ENCODE results near the gene TNFSF9. TPM values are rescaled to one million over a fixed set of nuclear protein-coding genes. Genes with fewer than 3 reads are reported as not detected.
A peak's percentile ranks its signal among the peaks of the same experiment; 100 is the strongest.
"Not testable (repeated sequence)": the region's sequence is repeated elsewhere in the genome, so short reads cannot be mapped to it uniquely, and the experiment has no call there.

The TNFSF9 gene
- total RNA-seq, 1 donor from 2014 or later = 1.0 TPM

DNA sequence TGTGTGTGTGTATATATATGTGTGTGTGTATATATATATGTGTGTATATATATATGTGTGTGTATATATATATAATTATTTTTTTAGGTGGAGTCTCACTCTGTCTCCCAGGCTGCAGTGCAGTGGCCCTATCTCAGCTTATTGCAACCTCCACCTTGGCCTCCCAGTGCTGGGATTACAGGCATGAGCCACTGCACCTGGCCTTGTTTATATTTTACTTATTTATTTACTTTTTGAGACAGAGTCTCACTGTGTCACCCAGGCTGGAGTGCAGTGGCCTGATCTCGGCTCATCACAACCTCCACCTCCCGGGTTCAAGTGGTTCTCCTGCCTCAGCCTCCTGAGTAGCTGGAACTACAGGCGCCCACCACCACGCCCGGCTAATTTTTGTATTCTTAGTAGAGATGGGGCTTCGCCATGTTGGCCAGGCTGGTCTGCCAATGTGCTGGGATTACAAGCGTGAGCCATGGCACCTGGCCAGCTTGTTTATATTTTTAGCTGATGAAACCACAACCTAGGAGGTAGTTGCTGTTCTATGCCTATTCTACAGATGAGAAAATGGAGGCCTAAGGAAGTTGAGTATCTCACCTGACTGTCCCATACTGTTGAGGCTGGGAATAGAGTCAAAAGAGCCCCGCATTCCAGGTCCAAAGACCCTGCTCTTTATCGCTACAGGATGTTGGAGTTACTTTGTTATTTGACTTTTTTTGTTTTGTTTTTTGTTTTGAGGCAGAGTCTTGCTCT lies 22.6 kb upstream of the TNFSF9 start:
- H3K9me3 ChIP-seq (ENCODE audit: control insufficient read depth in 3 of 3, low read length in 3 of 3); H3K27ac ChIP-seq (ENCODE audit: low read depth, low read length); H3K27me3 ChIP-seq (ENCODE audit: control insufficient read depth in 3 of 3, insufficient read depth in 3 of 3, low read length in 3 of 3); H3K4me1 ChIP-seq (ENCODE audit: control insufficient read depth in 3 of 3, insufficient read depth in 3 of 3, low read length in 3 of 3); H3K9ac ChIP-seq (ENCODE audit: low read depth in 1 of 3, low read length in 3 of 3); H3K36me3 ChIP-seq (ENCODE audit: control insufficient read depth in 3 of 3, insufficient read depth in 3 of 3, low read length in 3 of 3); H3K4me3 ChIP-seq (ENCODE audit: low read length in 3 of 3): not testable (repeated sequence)

DNA sequence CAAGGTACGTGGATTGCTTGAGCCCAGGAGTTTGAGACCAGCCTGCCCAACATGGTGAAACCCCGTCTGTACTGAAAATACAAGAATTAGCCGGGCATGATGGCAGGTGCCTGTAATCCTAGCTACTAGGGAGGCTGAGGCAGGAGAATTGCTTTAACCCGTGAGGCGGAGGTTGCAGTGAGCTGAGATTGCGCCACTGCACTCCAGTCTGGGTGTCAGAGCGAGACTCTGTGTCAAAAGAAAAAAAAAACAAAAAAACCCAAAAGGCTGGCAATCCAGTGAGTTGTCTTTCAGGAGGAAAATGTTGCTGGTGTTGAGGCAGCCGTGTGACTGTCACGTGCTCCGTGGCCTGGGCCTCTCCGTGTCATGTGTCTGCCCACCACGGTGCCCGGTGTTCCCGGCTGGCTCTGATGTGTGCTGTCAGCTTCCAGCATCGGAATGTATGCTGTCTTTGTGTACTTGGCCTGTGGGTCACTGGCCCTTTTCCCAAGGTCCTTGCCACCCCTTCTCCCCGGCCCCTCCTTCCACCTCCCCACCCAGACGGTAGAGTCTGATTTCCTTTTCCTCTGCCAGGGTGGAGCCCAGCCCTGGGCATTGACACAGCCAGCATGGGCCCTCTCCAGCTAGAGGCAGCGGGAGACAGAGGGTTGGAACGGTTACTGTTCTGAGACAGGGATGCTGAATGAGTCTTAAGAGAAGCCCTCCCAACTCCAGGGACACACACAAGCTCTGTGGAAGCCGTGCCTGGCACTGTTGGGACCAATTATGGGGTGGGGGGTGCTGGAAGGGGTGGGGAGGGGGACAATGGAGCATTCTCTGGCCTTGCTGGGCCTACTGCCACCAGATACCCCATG lies 21.5 kb upstream of the TNFSF9 start:
- Histone ChIP-seq H3K4me1 (ENCODE audit: control insufficient read depth in 3 of 3, insufficient read depth in 3 of 3, low read length in 3 of 3) (peaks cover 0 to 8% (median 0%) of the 10 kb centered on the region in 3 donors), H3K9ac (ENCODE audit: low read depth in 1 of 3, low read length in 3 of 3) (peak overlapping the region in 1 of 3 donors; percentile 40), H3K27me3 (ENCODE audit: control insufficient read depth in 3 of 3, insufficient read depth in 3 of 3, low read length in 3 of 3) (no peaks in the 10 kb centered on the region), H3K9me3 (ENCODE audit: control insufficient read depth in 3 of 3, low read length in 3 of 3) (no peaks in the 10 kb centered on the region), H3K36me3 (ENCODE audit: control insufficient read depth in 3 of 3, insufficient read depth in 3 of 3, low read length in 3 of 3) (no peaks in the 10 kb centered on the region), H3K4me3 (ENCODE audit: low read length in 3 of 3) (no peak overlapping the region), H3K27ac (ENCODE audit: low read depth, low read length) (peak overlapping the region; percentile 45)

DNA sequence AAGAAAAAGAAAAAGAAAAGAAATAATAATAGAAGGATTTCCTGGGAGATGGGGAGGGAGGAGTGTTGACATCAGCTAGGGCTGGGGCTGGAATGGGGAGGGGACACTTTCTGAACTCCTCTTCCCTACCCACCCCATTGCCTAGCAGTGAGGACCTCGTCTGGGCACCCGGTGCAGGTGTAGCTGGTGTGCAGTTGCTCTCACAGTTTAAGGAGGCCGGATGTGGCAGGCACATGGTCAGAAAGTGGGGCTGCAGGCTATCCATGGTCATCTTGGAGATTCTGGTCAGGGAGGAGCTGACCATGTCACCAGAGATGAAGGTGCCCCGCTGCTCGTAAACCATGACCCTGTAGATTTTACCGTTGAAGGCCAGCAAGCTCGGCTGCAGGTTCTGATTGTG lies 20.2 kb upstream of the TNFSF9 start:
- Histone ChIP-seq H3K27ac (ENCODE audit: low read depth, low read length) (no peak overlapping the region), H3K4me3 (ENCODE audit: low read length in 3 of 3) (no peak overlapping the region), H3K27me3 (ENCODE audit: control insufficient read depth in 3 of 3, insufficient read depth in 3 of 3, low read length in 3 of 3) (no peaks in the 10 kb centered on the region), H3K4me1 (ENCODE audit: control insufficient read depth in 3 of 3, insufficient read depth in 3 of 3, low read length in 3 of 3) (peaks cover 0 to 8% (median 0%) of the 10 kb centered on the region in 3 donors), H3K36me3 (ENCODE audit: control insufficient read depth in 3 of 3, insufficient read depth in 3 of 3, low read length in 3 of 3) (no peaks in the 10 kb centered on the region), H3K9ac (ENCODE audit: low read depth in 1 of 3, low read length in 3 of 3) (no peak overlapping the region), H3K9me3 (ENCODE audit: control insufficient read depth in 3 of 3, low read length in 3 of 3) (no peaks in the 10 kb centered on the region)

DNA sequence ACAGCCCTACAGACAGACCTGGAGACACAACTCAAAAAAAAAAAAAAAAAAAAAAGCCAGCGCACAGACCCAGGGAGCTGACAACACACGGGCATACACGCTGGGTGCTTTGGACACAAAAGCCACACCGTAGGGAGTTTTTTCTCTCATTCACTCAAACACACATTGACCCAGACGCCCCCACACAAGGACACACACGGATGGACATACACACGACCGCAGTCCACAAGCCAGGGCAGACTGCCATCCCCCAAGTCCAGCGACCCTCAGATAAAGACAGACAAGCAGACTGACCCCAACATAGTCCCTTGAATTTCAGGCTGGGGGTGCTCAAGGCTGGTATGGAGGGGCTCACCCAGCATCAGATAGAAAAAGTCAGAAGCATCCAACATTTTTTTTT lies 16.7 kb upstream of the TNFSF9 start:
- peaks cover 11 to 23% (median 13%) of the 10 kb centered on the region in 3 donors for H3K4me1 ChIP-seq (ENCODE audit: control insufficient read depth in 3 of 3, insufficient read depth in 3 of 3, low read length in 3 of 3)
- H3K36me3 ChIP-seq (ENCODE audit: control insufficient read depth in 3 of 3, insufficient read depth in 3 of 3, low read length in 3 of 3) = no peaks in the 10 kb centered on the region
- H3K4me3 ChIP-seq (ENCODE audit: low read length in 3 of 3) = no peak overlapping the region
- no peak overlapping the region for H3K9ac ChIP-seq (ENCODE audit: low read depth in 1 of 3, low read length in 3 of 3)
- H3K27me3 ChIP-seq (ENCODE audit: control insufficient read depth in 3 of 3, insufficient read depth in 3 of 3, low read length in 3 of 3) = peaks cover 0 to 9% (median 0%) of the 10 kb centered on the region in 3 donors
- no peaks in the 10 kb centered on the region for H3K9me3 ChIP-seq (ENCODE audit: control insufficient read depth in 3 of 3, low read length in 3 of 3)
- no peak overlapping the region for H3K27ac ChIP-seq (ENCODE audit: low read depth, low read length)

DNA sequence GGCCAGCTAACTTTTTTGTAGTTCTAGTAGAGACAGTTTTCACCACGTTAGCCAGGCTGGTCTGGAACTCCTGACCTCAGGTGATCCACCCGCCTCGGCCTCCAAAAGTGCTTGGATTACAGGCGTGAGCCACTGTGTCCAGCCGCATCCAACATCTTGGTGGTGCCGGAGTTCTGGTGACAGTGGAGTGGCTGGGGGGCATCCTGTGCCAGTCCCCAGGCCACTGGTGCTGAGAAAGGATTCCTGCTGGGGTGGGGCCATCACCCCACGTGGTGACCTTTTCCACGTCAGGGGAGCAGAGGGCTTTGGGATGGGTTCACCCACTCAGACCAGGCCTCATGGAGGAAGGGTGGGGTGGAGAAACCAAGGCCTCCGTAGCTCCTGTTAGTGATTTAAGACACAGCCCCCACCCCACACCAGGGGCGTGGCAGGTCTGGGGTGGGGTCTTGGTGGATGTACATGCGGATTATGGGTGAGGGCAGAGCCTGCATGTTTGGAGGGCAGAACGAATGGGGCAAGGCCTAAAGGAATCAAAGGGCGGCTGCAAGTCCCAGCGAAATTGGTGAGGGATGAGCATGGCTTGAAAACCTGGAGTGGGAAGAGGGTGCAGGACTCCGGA lies 15.8 kb upstream of the TNFSF9 start:
- Histone ChIP-seq H3K4me1 (ENCODE audit: control insufficient read depth in 3 of 3, insufficient read depth in 3 of 3, low read length in 3 of 3) (peaks cover 11 to 18% (median 13%) of the 10 kb centered on the region in 3 donors), H3K27me3 (ENCODE audit: control insufficient read depth in 3 of 3, insufficient read depth in 3 of 3, low read length in 3 of 3) (peaks cover 0 to 9% (median 0%) of the 10 kb centered on the region in 3 donors), H3K27ac (ENCODE audit: low read depth, low read length) (no peak overlapping the region), H3K4me3 (ENCODE audit: low read length in 3 of 3) (no peak overlapping the region), H3K9me3 (ENCODE audit: control insufficient read depth in 3 of 3, low read length in 3 of 3) (no peaks in the 10 kb centered on the region), H3K9ac (ENCODE audit: low read depth in 1 of 3, low read length in 3 of 3) (no peak overlapping the region), H3K36me3 (ENCODE audit: control insufficient read depth in 3 of 3, insufficient read depth in 3 of 3, low read length in 3 of 3) (no peaks in the 10 kb centered on the region)

DNA sequence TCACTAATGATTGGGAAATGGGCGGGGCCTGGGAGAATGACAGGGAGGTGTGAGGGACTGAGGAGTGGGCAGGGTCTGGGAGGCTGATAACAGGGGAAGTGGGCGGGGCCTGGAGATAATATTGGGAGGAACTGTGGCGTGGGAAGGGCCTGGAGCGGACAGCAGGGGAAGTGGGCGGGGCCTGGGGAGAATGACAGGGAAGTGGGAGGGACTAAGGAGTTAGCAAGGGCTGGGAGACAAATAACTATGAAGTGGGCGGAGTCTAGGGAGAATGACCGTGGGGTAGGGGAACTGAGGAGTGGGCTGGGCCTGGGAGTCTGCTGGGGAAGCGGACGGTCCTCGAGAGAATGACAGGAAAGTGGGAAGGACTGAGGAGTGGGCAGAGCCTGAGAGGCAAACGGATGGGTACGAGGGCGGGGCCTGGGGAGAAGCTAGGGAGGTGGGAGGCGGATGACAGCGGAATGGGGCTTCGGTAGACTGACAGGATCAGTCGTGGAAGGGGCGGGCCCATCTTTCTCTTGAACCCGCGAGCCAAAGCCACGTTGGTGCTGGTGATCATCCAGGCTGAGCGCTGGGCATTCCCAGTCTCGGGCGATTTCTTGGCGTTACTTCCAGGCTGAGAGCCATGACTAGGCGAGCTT lies 14.7 kb upstream of the TNFSF9 start:
- Histone ChIP-seq H3K27ac (ENCODE audit: low read depth, low read length) (peak overlapping the region; percentile 58), H3K9ac (ENCODE audit: low read depth in 1 of 3, low read length in 3 of 3) (peak overlapping the region; percentile 77 to 81 (median 79))

DNA sequence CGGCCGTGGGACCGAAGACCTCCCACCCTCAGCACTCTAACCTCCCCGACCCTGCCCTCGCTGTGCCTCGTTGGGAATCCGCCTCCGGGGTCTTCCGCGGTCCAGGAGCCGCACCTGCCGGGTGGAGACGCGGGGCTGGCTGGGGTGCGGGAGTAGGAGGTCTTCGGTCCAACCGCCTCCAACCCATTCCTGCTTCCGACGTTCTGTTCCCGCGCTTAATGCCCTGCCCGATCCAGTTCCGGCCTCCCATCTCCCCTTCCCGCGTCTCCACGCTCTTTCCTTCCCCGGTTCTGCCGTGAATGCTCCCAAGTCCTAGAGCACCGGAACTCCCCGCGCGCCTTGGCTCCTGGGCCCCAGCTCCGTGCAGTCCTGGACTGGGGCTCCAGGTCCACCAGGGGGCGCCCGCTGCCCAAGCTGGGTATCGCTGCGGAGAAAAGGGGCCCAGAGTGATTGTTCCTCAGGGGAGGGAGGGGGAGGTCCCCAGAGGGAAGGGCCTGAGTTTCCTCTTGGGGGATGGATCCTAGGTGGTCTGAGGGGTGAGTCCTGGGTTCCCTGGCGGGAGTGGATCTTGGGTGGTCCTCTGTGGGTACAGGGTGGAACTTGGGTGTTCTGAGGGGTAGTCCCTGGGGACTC lies 14.1 kb upstream of the TNFSF9 start:
- peak overlapping the region; percentile 77 to 81 (median 79) for H3K9ac ChIP-seq (ENCODE audit: low read depth in 1 of 3, low read length in 3 of 3)

More for the DNA sequence above, 14.7 kb upstream of the TNFSF9 start:
- Histone ChIP-seq H3K4me3 (ENCODE audit: low read length in 3 of 3) (peak overlapping the region; percentile 79 to 89 (median 82)), H3K4me1 (ENCODE audit: control insufficient read depth in 3 of 3, insufficient read depth in 3 of 3, low read length in 3 of 3) (peaks cover 11 to 18% (median 13%) of the 10 kb centered on the region in 3 donors), H3K36me3 (ENCODE audit: control insufficient read depth in 3 of 3, insufficient read depth in 3 of 3, low read length in 3 of 3) (no peaks in the 10 kb centered on the region), H3K9me3 (ENCODE audit: control insufficient read depth in 3 of 3, low read length in 3 of 3) (no peaks in the 10 kb centered on the region), H3K27me3 (ENCODE audit: control insufficient read depth in 3 of 3, insufficient read depth in 3 of 3, low read length in 3 of 3) (peaks cover 0 to 14% (median 0%) of the 10 kb centered on the region in 3 donors)

DNA sequence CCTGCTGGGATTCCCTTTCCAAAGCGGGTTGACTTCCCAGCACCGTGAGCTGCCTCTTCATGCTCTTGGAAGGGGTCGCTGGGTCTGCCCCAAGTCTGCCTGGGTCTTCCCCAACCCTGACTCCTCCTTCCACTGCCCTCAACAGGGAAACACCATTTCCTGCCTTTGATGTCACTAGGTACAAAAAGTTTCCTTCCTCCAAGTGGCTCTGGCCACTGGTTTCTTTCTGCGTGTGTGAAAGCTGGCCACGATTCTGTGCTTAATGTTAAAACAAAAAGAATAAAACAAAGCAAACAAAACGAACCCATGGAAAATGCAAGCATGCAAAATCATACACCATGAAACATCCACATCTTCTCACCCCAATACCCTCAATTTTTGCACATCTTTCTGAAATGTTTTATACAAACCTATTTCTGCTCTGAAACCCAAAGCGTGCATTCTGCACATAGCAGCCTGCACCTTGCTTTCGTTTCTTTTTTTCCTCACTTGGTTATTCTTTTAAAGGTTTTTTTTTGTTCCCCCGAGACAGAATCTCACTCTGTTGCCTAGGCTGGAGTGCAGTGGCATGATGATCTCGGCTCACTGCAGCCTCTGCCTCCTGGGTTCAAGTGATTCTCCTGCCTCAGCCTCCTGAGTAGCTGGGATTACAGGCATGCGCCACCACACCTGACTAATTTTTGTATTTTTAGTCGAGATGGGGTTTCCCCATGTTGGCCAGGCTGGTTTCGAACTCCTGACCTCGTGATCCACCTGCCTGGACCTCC lies 12.5 kb upstream of the TNFSF9 start:
- no peaks in the 10 kb centered on the region for H3K36me3 ChIP-seq (ENCODE audit: control insufficient read depth in 3 of 3, insufficient read depth in 3 of 3, low read length in 3 of 3)
- H3K4me1 ChIP-seq (ENCODE audit: control insufficient read depth in 3 of 3, insufficient read depth in 3 of 3, low read length in 3 of 3) = peaks cover 11 to 18% (median 13%) of the 10 kb centered on the region in 3 donors
- no peak overlapping the region for H3K9ac ChIP-seq (ENCODE audit: low read depth in 1 of 3, low read length in 3 of 3)
- no peak overlapping the region for H3K27ac ChIP-seq (ENCODE audit: low read depth, low read length)
- H3K4me3 ChIP-seq (ENCODE audit: low read length in 3 of 3) = no peak overlapping the region
- no peaks in the 10 kb centered on the region for H3K9me3 ChIP-seq (ENCODE audit: control insufficient read depth in 3 of 3, low read length in 3 of 3)
- peaks cover 0 to 16% (median 0%) of the 10 kb centered on the region in 3 donors for H3K27me3 ChIP-seq (ENCODE audit: control insufficient read depth in 3 of 3, insufficient read depth in 3 of 3, low read length in 3 of 3)

More for the DNA sequence above, 14.1 kb upstream of the TNFSF9 start:
- H3K27me3 ChIP-seq (ENCODE audit: control insufficient read depth in 3 of 3, insufficient read depth in 3 of 3, low read length in 3 of 3) = peaks cover 0 to 14% (median 0%) of the 10 kb centered on the region in 3 donors
- H3K4me1 ChIP-seq (ENCODE audit: control insufficient read depth in 3 of 3, insufficient read depth in 3 of 3, low read length in 3 of 3) = peaks cover 11 to 18% (median 13%) of the 10 kb centered on the region in 3 donors
- H3K36me3 ChIP-seq (ENCODE audit: control insufficient read depth in 3 of 3, insufficient read depth in 3 of 3, low read length in 3 of 3) = no peaks in the 10 kb centered on the region
- peak overlapping the region; percentile 79 to 89 (median 82) for H3K4me3 ChIP-seq (ENCODE audit: low read length in 3 of 3)
- no peaks in the 10 kb centered on the region for H3K9me3 ChIP-seq (ENCODE audit: control insufficient read depth in 3 of 3, low read length in 3 of 3)
- H3K27ac ChIP-seq (ENCODE audit: low read depth, low read length) = peak overlapping the region; percentile 58

Data from skeletal muscle tissue (tissue), 4 donors.